HEK293T (cell line): Measurements from ENCODE around the gene MDFI.

Experiments used
- ARNT ChIP-seq: fragments of 450-650 bp; IDR thresholded peaks from 2 replicates; pipeline ENCODE4 v1.6.1; 2017; ENCODE audit warnings: mild to moderate bottlenecking
- BHLHE40 ChIP-seq: fragments of 450-650 bp; IDR thresholded peaks from 2 replicates; pipeline ENCODE4 v1.6.1; 2016; ENCODE audit warnings: mild to moderate bottlenecking, moderate library complexity, borderline replicate concordance
- HDGF ChIP-seq: fragments of 450-650 bp; IDR thresholded peaks from 2 replicates; pipeline ENCODE4 v1.6.1; 2017; ENCODE audit warnings: antibody characterized with exemption, borderline replicate concordance
- L3MBTL2 ChIP-seq: fragments of 450-650 bp; conservative IDR thresholded peaks from 2 replicates; pipeline ENCODE4 v1.6.1; 2016; ENCODE audit warnings: mild to moderate bottlenecking
- LEF1 ChIP-seq: fragments of 450-650 bp; IDR thresholded peaks from 2 replicates; pipeline ENCODE4 v1.6.1; 2017; ENCODE audit warnings: mild to moderate bottlenecking, borderline replicate concordance
- SP1 ChIP-seq: fragments of 450-650 bp; IDR thresholded peaks from 2 replicates; pipeline ENCODE4 v1.6.1; 2017
- SUZ12 ChIP-seq: fragments of 450-650 bp; IDR thresholded peaks from 2 replicates; pipeline ENCODE4 v1.6.1; 2016; ENCODE audit warnings: mild to moderate bottlenecking
- TARDBP ChIP-seq: fragments of 450-650 bp; IDR thresholded peaks from 2 replicates; pipeline ENCODE4 v1.6.1; 2016

DNA sequence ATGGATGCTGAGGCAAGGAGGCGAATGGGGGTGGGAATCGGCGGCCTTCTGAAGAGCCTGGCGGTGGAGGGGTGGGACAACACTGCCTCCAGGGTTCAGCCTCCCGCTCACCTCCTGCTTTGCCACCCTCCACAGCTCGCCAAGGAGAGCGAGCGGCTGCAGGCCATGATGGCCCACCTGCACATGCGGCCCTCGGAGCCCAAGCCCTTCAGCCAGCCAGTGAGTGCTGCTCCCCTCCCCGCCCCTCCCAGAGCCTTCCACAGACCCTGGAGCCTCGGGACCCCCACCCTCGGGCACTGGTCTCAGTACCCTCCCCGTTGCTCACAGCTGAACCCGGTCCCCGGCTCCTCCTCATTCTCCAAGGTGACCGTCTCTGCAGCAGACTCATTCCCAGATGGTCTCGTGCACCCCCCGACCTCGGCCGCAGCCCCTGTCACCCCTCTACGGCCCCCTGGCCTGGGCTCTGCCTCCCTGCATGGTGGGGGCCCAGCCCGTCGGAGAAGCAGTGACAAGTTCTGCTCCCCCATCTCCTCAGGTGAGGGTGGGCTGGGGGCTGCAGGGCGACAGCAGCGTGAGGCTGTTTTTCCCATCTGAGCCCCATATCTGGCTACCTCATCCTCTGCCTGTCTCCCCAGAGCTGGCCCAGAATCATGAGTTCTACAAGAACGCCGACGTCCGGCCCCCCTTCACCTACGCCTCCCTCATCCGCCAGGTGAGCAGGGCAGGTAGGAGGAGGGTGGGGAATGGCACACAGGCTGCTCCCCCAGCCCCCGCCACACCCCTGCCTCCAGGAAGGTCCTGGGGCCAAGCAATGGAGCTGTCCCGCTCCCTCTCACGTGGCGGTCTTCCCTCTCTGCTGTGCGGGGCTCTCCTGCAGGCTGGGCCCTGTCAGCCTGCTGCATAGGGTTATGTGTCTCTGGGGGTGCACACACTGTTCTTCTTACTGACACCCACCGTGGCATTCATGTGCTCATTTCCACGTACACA lies 48.3 kb upstream of the MDFI start:
- TF ChIP-seq BHLHE40 (no peak), SUZ12 (no peak), L3MBTL2 (no peak), LEF1 (no peak), HDGF (no peak), ARNT (no peak), SP1 (no peak), TARDBP (no peak)
